Measurements from ENCODE around the gene ARL2.

ARL2 gene

DNA sequence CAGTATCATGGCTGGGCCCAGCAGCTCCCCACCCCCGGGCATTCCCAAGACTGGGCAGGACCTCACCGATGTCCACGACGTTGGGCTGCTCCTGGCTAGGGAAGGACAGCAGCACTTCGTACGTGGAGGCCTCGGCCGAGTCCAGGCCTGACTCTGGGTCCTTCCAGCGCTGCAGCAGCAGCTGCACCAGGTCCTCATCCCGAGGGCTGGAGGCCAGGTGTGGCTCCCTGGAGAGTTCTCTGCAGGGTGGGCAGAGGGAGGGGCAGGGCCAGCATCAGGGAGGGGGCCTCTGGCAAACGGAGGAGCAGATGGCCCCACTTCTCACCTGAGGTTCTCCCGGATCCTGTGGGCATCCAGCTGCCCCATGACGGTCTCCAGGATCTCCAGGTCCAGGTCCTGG, 44.1 kb downstream of the ARL2 start:
- H3K36me3 ChIP-seq: no peaks in the 10 kb centered on the region
- TF ChIP-seq, protein P1, sequence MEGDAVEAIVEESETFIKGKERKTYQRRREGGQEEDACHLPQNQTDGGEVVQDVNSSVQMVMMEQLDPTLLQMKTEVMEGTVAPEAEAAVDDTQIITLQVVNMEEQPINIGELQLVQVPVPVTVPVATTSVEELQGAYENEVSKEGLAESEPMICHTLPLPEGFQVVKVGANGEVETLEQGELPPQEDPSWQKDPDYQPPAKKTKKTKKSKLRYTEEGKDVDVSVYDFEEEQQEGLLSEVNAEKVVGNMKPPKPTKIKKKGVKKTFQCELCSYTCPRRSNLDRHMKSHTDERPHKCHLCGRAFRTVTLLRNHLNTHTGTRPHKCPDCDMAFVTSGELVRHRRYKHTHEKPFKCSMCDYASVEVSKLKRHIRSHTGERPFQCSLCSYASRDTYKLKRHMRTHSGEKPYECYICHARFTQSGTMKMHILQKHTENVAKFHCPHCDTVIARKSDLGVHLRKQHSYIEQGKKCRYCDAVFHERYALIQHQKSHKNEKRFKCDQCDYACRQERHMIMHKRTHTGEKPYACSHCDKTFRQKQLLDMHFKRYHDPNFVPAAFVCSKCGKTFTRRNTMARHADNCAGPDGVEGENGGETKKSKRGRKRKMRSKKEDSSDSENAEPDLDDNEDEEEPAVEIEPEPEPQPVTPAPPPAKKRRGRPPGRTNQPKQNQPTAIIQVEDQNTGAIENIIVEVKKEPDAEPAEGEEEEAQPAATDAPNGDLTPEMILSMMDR (IDR thresholded peaks at IDR 0.05): no peak
- H3K4me1 ChIP-seq (ENCODE audit: control insufficient read depth in 1 of 2, insufficient read depth in 1 of 2, low read depth in 1 of 2, low read length in 1 of 2): peaks cover 0 to 10% of the 10 kb centered on the region in 2 experiments
- H3K27ac ChIP-seq: no peak overlapping the region
- H3K4me3 ChIP-seq (ENCODE audit: low read depth in 1 of 2, low read length in 1 of 2): no peak overlapping the region
- no peaks in the 10 kb centered on the region for H3K9me3 ChIP-seq
- H3K27me3 ChIP-seq: no peaks in the 10 kb centered on the region

DNA sequence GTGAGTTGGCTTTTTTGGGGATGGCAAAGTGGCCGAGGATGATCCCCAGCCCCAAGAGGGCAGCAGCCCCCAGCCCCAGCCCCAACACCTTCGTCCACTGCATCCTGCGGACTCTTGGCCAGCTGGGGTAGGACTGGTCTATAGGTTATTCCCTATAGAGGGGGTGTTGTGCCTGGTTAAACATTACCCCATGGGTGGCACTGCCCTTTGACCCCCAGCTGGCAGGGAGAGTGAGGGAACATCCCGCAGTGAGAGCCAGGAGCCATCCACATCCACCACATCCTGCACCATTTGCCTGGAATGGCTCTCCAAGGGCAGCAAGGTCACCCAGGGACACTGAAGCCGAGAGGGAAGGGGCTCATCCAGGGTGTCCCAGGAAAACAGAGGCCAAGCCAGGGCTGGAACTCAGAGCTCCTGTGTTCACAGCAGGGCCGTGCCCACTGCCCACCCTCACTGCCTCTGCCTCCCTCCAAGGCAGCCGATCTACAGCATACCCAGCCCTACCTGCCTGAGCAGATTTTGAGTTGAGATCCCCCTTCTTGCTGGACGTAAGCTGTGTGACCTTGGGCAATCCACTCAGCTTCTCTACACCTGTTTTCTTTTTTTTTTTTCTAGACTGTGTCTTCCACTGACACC, 44.6 kb downstream of the ARL2 start, which contains the start of gene NAALADL1:
Gene NAALADL1, minus strand, starts transcription at position 135 of the 636 bp plus-strand sequence. Its CDS starts 32 bp downstream, at position 103.
- Histone ChIP-seq H3K4me1 (ENCODE audit: control insufficient read depth in 1 of 2, insufficient read depth in 1 of 2, low read depth in 1 of 2, low read length in 1 of 2) (peaks cover 0 to 9% of the 10 kb centered on the region in 2 experiments), H3K27ac (no peak within 1 kb of the TSS), H3K36me3 (no peaks in the 10 kb centered on the region), H3K27me3 (no peaks in the 10 kb centered on the region), H3K9me3 (no peaks in the 10 kb centered on the region), H3K4me3 (ENCODE audit: low read depth in 1 of 2, low read length in 1 of 2) (no peak within 1 kb of the TSS)
- TF ChIP-seq, protein P1 (IDR thresholded peaks at IDR 0.05): no peak

DNA sequence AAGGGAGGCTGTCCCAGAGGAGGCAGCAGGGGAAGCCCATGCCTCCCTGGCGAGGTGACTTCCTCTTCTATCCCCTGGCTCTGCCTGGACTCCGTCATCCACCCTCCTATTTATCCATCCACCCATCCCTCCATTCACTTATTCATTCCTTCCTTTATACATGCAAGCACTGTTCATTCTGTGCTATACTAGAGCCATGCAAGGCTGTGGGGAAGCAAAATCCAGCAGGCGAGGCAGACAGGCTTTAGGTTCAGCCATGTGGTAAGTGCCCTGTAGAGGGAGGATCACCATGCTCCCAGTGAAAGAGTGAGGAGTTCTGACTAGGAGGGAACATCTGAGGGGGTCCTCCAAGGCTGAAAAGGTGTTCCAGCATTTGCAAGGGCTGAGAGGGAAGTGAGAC, 45.6 kb downstream of the ARL2 start:
- TF ChIP-seq, protein P1 (IDR thresholded peaks at IDR 0.05): no peak
- Histone ChIP-seq H3K27me3 (no peaks in the 10 kb centered on the region), H3K27ac (no peak overlapping the region)

DNA sequence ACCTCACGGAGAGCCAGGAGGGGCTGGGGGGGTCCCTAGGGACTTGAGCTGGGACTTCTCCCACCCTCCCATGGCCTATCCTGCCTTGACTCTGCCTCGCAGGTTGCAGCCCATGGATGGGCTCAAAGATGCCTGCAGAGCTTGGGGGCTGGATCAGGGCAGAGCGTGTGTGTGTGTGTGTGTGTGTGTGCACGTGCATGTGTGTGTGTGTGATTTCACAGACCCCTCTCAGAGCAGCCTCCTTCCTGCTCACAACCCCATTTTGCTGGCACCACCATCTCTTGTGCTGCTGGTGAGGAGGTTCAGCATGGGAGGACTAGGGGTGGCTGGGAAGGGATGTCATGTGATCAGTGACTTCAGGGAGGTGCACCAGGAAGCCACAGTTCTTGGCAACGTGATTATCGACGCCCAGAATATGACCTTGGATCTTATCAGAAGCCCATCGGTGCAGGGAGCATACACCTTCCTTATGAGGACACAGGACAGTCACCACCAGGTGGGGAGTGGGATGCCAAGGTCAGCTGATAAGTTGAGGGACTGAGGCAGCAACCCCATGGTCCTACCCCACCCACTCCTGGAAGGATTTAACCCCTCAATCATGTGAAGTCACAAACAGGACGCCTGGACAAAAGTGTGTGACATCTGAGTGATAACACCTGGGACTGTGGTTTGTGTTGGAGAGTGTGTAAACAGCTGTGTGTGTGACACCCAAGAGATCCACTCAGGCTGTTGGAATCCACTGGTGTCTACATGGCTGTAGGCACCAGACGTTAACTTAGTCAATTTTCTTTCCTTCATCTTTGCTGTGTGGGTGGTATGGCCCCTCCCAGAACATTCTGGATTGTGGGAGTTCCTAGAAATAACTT, 46.2 kb downstream of the ARL2 start:
- TF ChIP-seq, protein P1 (IDR thresholded peaks at IDR 0.05): no peak
- Histone ChIP-seq H3K27me3 (no peaks in the 10 kb centered on the region), H3K4me1 (ENCODE audit: control insufficient read depth in 1 of 2, insufficient read depth in 1 of 2, low read depth in 1 of 2, low read length in 1 of 2) (no peaks in the 10 kb centered on the region), H3K27ac (no peak overlapping the region), H3K36me3 (no peaks in the 10 kb centered on the region), H3K4me3 (ENCODE audit: low read depth in 1 of 2, low read length in 1 of 2) (no peak overlapping the region), H3K9me3 (no peaks in the 10 kb centered on the region)

More for the DNA sequence above, 45.6 kb downstream of the ARL2 start:
- no peaks in the 10 kb centered on the region for H3K4me1 ChIP-seq (ENCODE audit: control insufficient read depth in 1 of 2, insufficient read depth in 1 of 2, low read depth in 1 of 2, low read length in 1 of 2)
- H3K9me3 ChIP-seq: no peaks in the 10 kb centered on the region
- H3K4me3 ChIP-seq (ENCODE audit: low read depth in 1 of 2, low read length in 1 of 2): no peak overlapping the region
- no peaks in the 10 kb centered on the region for H3K36me3 ChIP-seq

DNA sequence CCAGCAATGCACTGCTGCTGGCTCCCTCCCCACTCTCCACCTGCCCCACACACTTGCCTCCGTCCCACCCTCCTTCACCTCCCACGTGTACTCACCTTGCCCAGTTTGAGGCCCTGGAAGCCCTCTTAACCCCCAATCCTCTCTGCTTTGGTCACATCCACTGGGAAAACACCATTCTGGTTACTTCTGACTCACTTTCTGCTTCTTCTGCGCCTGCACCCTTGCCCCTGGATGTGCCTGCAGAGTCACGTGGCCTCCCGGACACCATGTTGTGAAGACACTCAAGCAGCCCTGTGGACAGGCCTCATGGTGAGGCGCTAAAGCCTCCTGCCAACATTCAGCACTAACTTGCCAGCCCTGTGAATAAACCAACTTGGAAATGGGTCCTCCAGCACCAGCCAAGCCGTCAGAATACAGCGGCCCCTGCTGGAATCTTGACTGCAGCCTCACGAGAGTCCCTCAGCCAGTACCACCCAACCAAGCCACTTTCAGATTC, 47.0 kb downstream of the ARL2 start:
- no peak overlapping the region for H3K4me3 ChIP-seq (ENCODE audit: low read depth in 1 of 2, low read length in 1 of 2)
- no peaks in the 10 kb centered on the region for H3K9me3 ChIP-seq
- H3K27ac ChIP-seq: no peak overlapping the region
- TF ChIP-seq, protein P1 (IDR thresholded peaks at IDR 0.05): no peak
- no peaks in the 10 kb centered on the region for H3K36me3 ChIP-seq
- H3K4me1 ChIP-seq (ENCODE audit: control insufficient read depth in 1 of 2, insufficient read depth in 1 of 2, low read depth in 1 of 2, low read length in 1 of 2): no peaks in the 10 kb centered on the region
- H3K27me3 ChIP-seq: no peaks in the 10 kb centered on the region

Data from neutrophil (primary cell).